ENCODE results near the gene RAPGEF3. TPM values are rescaled to one million over a fixed set of nuclear protein-coding genes. Genes with fewer than 3 reads are reported as not detected.

RAPGEF3 gene
- total RNA-seq, 1 donor from 2014 or later, result 165 TPM

- no peak for TF ChIP-seq CTCF (IDR thresholded peaks at IDR 0.05)
- no peaks in the 10 kb centered on the region for H3K27me3 ChIP-seq
- no peaks in the 10 kb centered on the region for H3K9me3 ChIP-seq
- no peaks in the 10 kb centered on the region for H3K36me3 ChIP-seq
- intact Hi-C loops (cut with DNase I), result no loop called here
- no peak overlapping the region for H3K4me3 ChIP-seq
- H3K4me1 ChIP-seq, result peaks cover 8 to 13% of the 10 kb centered on the region in 2 donors
- no peak for DNase-seq (ENCODE audit: low spot score in 2 of 2)
- no peak overlapping the region for H3K27ac ChIP-seq
These were observed 47.2 kb downstream of the RAPGEF3 start for GRCh38 chr12:47711448-47711847.

- DNase-seq (ENCODE audit: low spot score in 2 of 2), result no peak
- Histone ChIP-seq H3K9me3 (no peaks in the 10 kb centered on the region), H3K4me1 (peaks cover 3 to 4% of the 10 kb centered on the region in 2 donors), H3K27ac (no peak overlapping the region), H3K4me3 (no peak overlapping the region), H3K27me3 (no peaks in the 10 kb centered on the region), H3K36me3 (no peaks in the 10 kb centered on the region)
- no peak for TF ChIP-seq CTCF (IDR thresholded peaks at IDR 0.05)
- intact Hi-C loops (cut with DNase I), result no loop called here
These were observed 48.4 kb downstream of the RAPGEF3 start for GRCh38 chr12:47710278-47710677.

- Histone ChIP-seq H3K4me3 (no peak overlapping the region), H3K9me3 (no peaks in the 10 kb centered on the region), H3K36me3 (no peaks in the 10 kb centered on the region), H3K27ac (no peak overlapping the region), H3K27me3 (no peaks in the 10 kb centered on the region), H3K4me1 (peaks cover 0 to 6% of the 10 kb centered on the region in 2 donors)
- TF ChIP-seq CTCF (IDR thresholded peaks at IDR 0.05), result no peak
- DNase-seq (ENCODE audit: low spot score in 2 of 2), result no peak
- intact Hi-C loops (cut with DNase I), result loop anchor here (5.0 to 10.0 kb wide), 2 partner anchors 193 to 255 kb away; partner anchors contain the start of genes TMEM106C and VDR
These were observed 49.0 kb downstream of the RAPGEF3 start for GRCh38 chr12:47709671-47710070.

GRCh38 chr12:47709237-47709636 lies 49.4 kb downstream of the RAPGEF3 start:
- no peak for TF ChIP-seq CTCF (IDR thresholded peaks at IDR 0.05)
- no peak for DNase-seq (ENCODE audit: low spot score in 2 of 2)
- Histone ChIP-seq H3K9me3 (no peaks in the 10 kb centered on the region), H3K27me3 (no peaks in the 10 kb centered on the region), H3K4me1 (peaks cover 0 to 6% of the 10 kb centered on the region in 2 donors), H3K27ac (no peak overlapping the region), H3K4me3 (no peak overlapping the region), H3K36me3 (no peaks in the 10 kb centered on the region)
- intact Hi-C loops (cut with DNase I), result loop anchor here (5.0 to 10.0 kb wide), 2 partner anchors 193 to 256 kb away; partner anchors contain the start of genes TMEM106C and VDR

GRCh38 chr12:47707905-47708543 lies 50.7 kb downstream of the RAPGEF3 start:
- H3K27ac ChIP-seq, result no peak overlapping the region
- no peak for TF ChIP-seq CTCF (IDR thresholded peaks at IDR 0.05)
- no peak overlapping the region for H3K4me3 ChIP-seq
- DNase-seq (ENCODE audit: low spot score in 2 of 2), result no peak
- H3K27me3 ChIP-seq, result no peaks in the 10 kb centered on the region
- no peaks in the 10 kb centered on the region for H3K9me3 ChIP-seq
- H3K36me3 ChIP-seq, result no peaks in the 10 kb centered on the region
- intact Hi-C loops (cut with DNase I), result loop anchor here (2.0 to 10.0 kb wide), 3 partner anchors 131 to 257 kb away; partner anchors contain the start of genes TMEM106C and VDR
- H3K4me1 ChIP-seq, result peaks cover 0 to 6% of the 10 kb centered on the region in 2 donors
